HG03442 (cell line): ENCODE data around the gene SLC6A12.
"Not testable (repeated sequence)": the region's sequence is repeated elsewhere in the genome, so short reads cannot be mapped to it uniquely, and the experiment has no call there.

ENCODE experiments used
- ATAC-seq: cut with Tn5 transposase; IDR thresholded peaks from one replicate; pipeline ENCODE4 v1.9.1; 2021; ENCODE audit warnings: mild to moderate bottlenecking, moderate library complexity; ENCODE audit not compliant: unreplicated experiment

Gene SLC6A12

GRCh38 chr12:202081-202731 lies 11.8 kb downstream of the SLC6A12 start:
- no peak for ATAC-seq

- no peak for ATAC-seq
Observed at GRCh38 chr12:201361-201760, 12.6 kb downstream of the SLC6A12 start.

GRCh38 chr12:198705-199104 lies 15.3 kb downstream of the SLC6A12 start:
- no peak for ATAC-seq

GRCh38 chr12:197911-198695 lies 15.9 kb downstream of the SLC6A12 start:
- ATAC-seq, result no peak

GRCh38 chr12:197347-197746 lies 16.6 kb downstream of the SLC6A12 start:
- no peak for ATAC-seq

- no peak for ATAC-seq
Observed at GRCh38 chr12:196436-196835, 17.5 kb downstream of the SLC6A12 start.

GRCh38 chr12:195951-196350 lies 18.0 kb downstream of the SLC6A12 start:
- no peak for ATAC-seq

- no peak for ATAC-seq
Observed at GRCh38 chr12:195156-195555, 18.8 kb downstream of the SLC6A12 start.

- no peak for ATAC-seq
Observed at GRCh38 chr12:194276-194675, 19.7 kb downstream of the SLC6A12 start.

- no peak for ATAC-seq
Observed at GRCh38 chr12:193261-193660, 20.7 kb downstream of the SLC6A12 start.

GRCh38 chr12:191541-191940 lies 22.4 kb downstream of the SLC6A12 start:
- ATAC-seq, result no peak

GRCh38 chr12:190881-191280 lies 23.1 kb downstream of the SLC6A12 start:
- ATAC-seq, result no peak

- ATAC-seq, result no peak
Observed at GRCh38 chr12:189622-189962, 24.4 kb downstream of the SLC6A12 start.

GRCh38 chr12:188910-189621 lies 24.9 kb downstream of the SLC6A12 start:
- no peak for ATAC-seq

GRCh38 chr12:187986-188909 lies 25.7 kb downstream of the SLC6A12 start:
- ATAC-seq, result not testable (repeated sequence)

- ATAC-seq, result no peak
Observed at GRCh38 chr12:186006-186625, 27.8 kb downstream of the SLC6A12 start.

GRCh38 chr12:185576-185955 lies 28.4 kb downstream of the SLC6A12 start:
- ATAC-seq, result no peak

GRCh38 chr12:184811-185575 lies 29.0 kb downstream of the SLC6A12 start:
- no peak for ATAC-seq

- no peak for ATAC-seq
Observed at GRCh38 chr12:182381-182892, 31.5 kb downstream of the SLC6A12 start.

GRCh38 chr12:181921-182320 lies 32.0 kb downstream of the SLC6A12 start:
- no peak for ATAC-seq
